Liver (tissue), 9 donors: ENCODE data around the gene NCAPH2. TPM values are rescaled to one million over a fixed set of nuclear protein-coding genes. Genes with fewer than 3 reads are reported as not detected.

Source experiments
- DNase-seq: peaks from one replicate; pipeline ENCODE4 v3.0.0-alpha.2; 2017; ENCODE audit warnings: low spot score
- H3K27ac ChIP-seq, 2 donors: one replicate each; pipeline ENCODE4 v1.7.0; 2013; ENCODE audit warnings: inconsistent platforms in 2 of 2, low read length in 2 of 2, control low read depth in 1 of 2, low read depth in 1 of 2, mild to moderate bottlenecking in 1 of 2
- H3K27me3 ChIP-seq, 4 donors: one replicate each; pipeline versions ENCODE4 v1.6.1 to v1.7.0; 2013; ENCODE audit warnings: low read length in 3 of 4, inconsistent platforms in 1 of 4, mild to moderate bottlenecking in 1 of 4, moderate library complexity in 1 of 4; ENCODE audit not compliant: control insufficient read depth in 4 of 4, insufficient read depth in 4 of 4
- H3K36me3 ChIP-seq, 4 donors: one replicate each; pipeline versions ENCODE4 v1.6.1 to v1.7.0; 2013; ENCODE audit warnings: low read length in 3 of 4, mild to moderate bottlenecking in 3 of 4, low read depth in 1 of 4, moderate library complexity in 1 of 4; ENCODE audit not compliant: control insufficient read depth in 4 of 4, insufficient read depth in 3 of 4
- H3K4me1 ChIP-seq, 4 donors: one replicate each; pipeline versions ENCODE4 v1.6.1 to v1.7.0; 2013; ENCODE audit warnings: low read length in 3 of 4, mild to moderate bottlenecking in 3 of 4, moderate library complexity in 1 of 4; ENCODE audit not compliant: control insufficient read depth in 4 of 4, insufficient read depth in 4 of 4
- H3K4me3 ChIP-seq, 3 donors: one replicate each; pipeline versions ENCODE4 v1.6.1 to v1.7.0; 2013; ENCODE audit warnings: low read length in 3 of 3, control low read depth in 1 of 3, low read depth in 1 of 3, mild to moderate bottlenecking in 1 of 3
- H3K9ac ChIP-seq, 2 donors: one replicate each; pipeline ENCODE4 v1.7.0; 2013; ENCODE audit warnings: low read length in 2 of 2, mild to moderate bottlenecking in 2 of 2, moderate library complexity in 2 of 2, control low read depth in 1 of 2, low read depth in 1 of 2
- H3K9me3 ChIP-seq, 4 donors: one replicate each; pipeline versions ENCODE4 v1.6.1 to v1.7.0; 2013; ENCODE audit warnings: low read length in 3 of 4; ENCODE audit not compliant: control insufficient read depth in 4 of 4
- EGR1 ChIP-seq, 2 donors: IDR thresholded peaks; 2 replicates each; pipeline ENCODE4 v1.6.1; 2016 to 2018; ENCODE audit warnings: antibody characterized with exemption in 2 of 2, low read depth in 2 of 2
- FOXA2 ChIP-seq: IDR thresholded peaks from 2 replicates; pipeline ENCODE4 v1.6.1; 2016; ENCODE audit warnings: antibody characterized with exemption
- GABPA ChIP-seq, 2 donors: IDR thresholded peaks in 1 of 2; conservative IDR thresholded peaks in 1 of 2; 2 replicates each; pipeline ENCODE4 v1.6.1; 2016; ENCODE audit warnings: antibody characterized with exemption in 2 of 2, mild to moderate bottlenecking in 1 of 2, moderate library complexity in 1 of 2
- HNF4A ChIP-seq, 2 donors: conservative IDR thresholded peaks; 2 replicates each; pipeline ENCODE4 v1.6.1; 2016; ENCODE audit warnings: antibody characterized with exemption in 2 of 2, mild to moderate bottlenecking in 2 of 2
- HNF4G ChIP-seq: IDR thresholded peaks from 2 replicates; pipeline ENCODE4 v1.6.1; 2016; ENCODE audit warnings: antibody characterized with exemption
- JUND ChIP-seq, 2 donors: IDR thresholded peaks; 2 replicates each; pipeline ENCODE4 v1.6.1; 2016; ENCODE audit warnings: antibody characterized with exemption in 2 of 2
- MAX ChIP-seq: IDR thresholded peaks from 2 replicates; pipeline ENCODE4 v1.6.1; 2016; ENCODE audit warnings: antibody characterized with exemption
- NR2F2 ChIP-seq: IDR thresholded peaks from 2 replicates; pipeline ENCODE4 v1.6.1; 2016; ENCODE audit warnings: antibody characterized with exemption
- REST ChIP-seq: IDR thresholded peaks from 2 replicates; pipeline ENCODE4 v1.6.1; 2016; ENCODE audit warnings: antibody characterized with exemption, mild to moderate bottlenecking
- RXRA ChIP-seq, 2 donors: IDR thresholded peaks; 2 replicates each; pipeline ENCODE4 v1.6.1; 2017 to 2018; ENCODE audit warnings: antibody characterized with exemption in 2 of 2, mild to moderate bottlenecking in 1 of 2
- SP1 ChIP-seq: IDR thresholded peaks from 2 replicates; pipeline ENCODE4 v1.6.1; 2018; ENCODE audit warnings: antibody characterized with exemption, mild to moderate bottlenecking
- TAF1 ChIP-seq: conservative IDR thresholded peaks from 2 replicates; pipeline ENCODE4 v1.6.1; 2016; ENCODE audit warnings: antibody characterized with exemption, mild to moderate bottlenecking
- YY1 ChIP-seq: IDR thresholded peaks from 2 replicates; pipeline ENCODE4 v1.6.1; 2016; ENCODE audit warnings: antibody characterized with exemption, mild to moderate bottlenecking
- WGBS: extraction: QIAGEN DNeasy Blood & Tissue Kit; methylation state at CpG from one replicate; pipeline ENCODE4 v1.1.7; 2013; 5-methylcytosine and 5-hydroxymethylcytosine counted together
- polyA plus RNA-seq, 2 donors: library from polyadenylated mRNA; stranded (reverse) in 1 of 2; unstranded in 1 of 2; fragments of 200-250 nt in 1 of 2; fragments of >200 nt in 1 of 2; fragmentation: Nextera tagmentation in 1 of 2; extraction: Ambion mirVana in 1 of 2; gene quantifications; one replicate each; pipeline versions ENCODE4 v1.2.1 to v1.2.3, GENCODE V29; 2013 to 2015
- total RNA-seq, 2 donors: library from RNA; depleted of rRNA; stranded (reverse); fragments of >200 nt; gene quantifications; one replicate each; pipeline ENCODE4 v1.2.3, GENCODE V29; 2014
- TF ChIP-seq, protein P1 (sequence below): IDR thresholded peaks from 2 replicates; pipeline ENCODE4 v1.6.1; 2016; ENCODE audit warnings: antibody characterized with exemption
- TF ChIP-seq, protein P2 (sequence below): fragments of 150-350 bp; IDR thresholded peaks from 2 replicates; pipeline ENCODE4 v1.5.1; 2017; ENCODE audit warnings: improper control_type of control experiment, low read depth, low read length; ENCODE audit not compliant: missing input control
- TF ChIP-seq, protein P3 (sequence below): IDR thresholded peaks from 2 replicates; pipeline ENCODE4 v1.6.1; 2016; ENCODE audit warnings: antibody characterized with exemption
- donor health status: healthy.
- donor health status: healthy.
- donor health status: healthy.
- donor health status: healthy.
- donor health status: healthy.

NCAPH2 gene
- total and polyA plus RNA-seq, 4 donors, result 12.0 to 30.8 (median 13.9) TPM

- Histone ChIP-seq H3K36me3 (peaks cover 11 to 56% (median 19%) of the 10 kb centered on the region in 4 donors), H3K27me3 (no peaks in the 10 kb centered on the region), H3K4me1 (peaks cover 6 to 26% (median 14%) of the 10 kb centered on the region in 4 donors), H3K9ac (no peak overlapping the region), H3K4me3 (no peak overlapping the region), H3K27ac (no peak overlapping the region), H3K9me3 (no peaks in the 10 kb centered on the region)
- DNase-seq, result no peak
- TF ChIP-seq SP1, result no peak
- no peak for TF ChIP-seq EGR1 (IDR thresholded peaks at IDR 0.05; ENCODE audit: low read depth in 2 of 2)
- no peak for TF ChIP-seq HNF4G
- TF ChIP-seq JUND (IDR thresholded peaks at IDR 0.05), result no peak
- no peak for TF ChIP-seq YY1
- no peak for TF ChIP-seq TAF1
- no peak for TF ChIP-seq REST
- no peak for TF ChIP-seq GABPA (IDR thresholded peaks at IDR 0.05 in 1 of 2, conservative IDR thresholded peaks at IDR 0.05 in 1 of 2)
- TF ChIP-seq NR2F2, result no peak
- no peak for TF ChIP-seq MAX
- TF ChIP-seq HNF4A (conservative IDR thresholded peaks at IDR 0.05), result no peak
- TF ChIP-seq, protein P1, sequence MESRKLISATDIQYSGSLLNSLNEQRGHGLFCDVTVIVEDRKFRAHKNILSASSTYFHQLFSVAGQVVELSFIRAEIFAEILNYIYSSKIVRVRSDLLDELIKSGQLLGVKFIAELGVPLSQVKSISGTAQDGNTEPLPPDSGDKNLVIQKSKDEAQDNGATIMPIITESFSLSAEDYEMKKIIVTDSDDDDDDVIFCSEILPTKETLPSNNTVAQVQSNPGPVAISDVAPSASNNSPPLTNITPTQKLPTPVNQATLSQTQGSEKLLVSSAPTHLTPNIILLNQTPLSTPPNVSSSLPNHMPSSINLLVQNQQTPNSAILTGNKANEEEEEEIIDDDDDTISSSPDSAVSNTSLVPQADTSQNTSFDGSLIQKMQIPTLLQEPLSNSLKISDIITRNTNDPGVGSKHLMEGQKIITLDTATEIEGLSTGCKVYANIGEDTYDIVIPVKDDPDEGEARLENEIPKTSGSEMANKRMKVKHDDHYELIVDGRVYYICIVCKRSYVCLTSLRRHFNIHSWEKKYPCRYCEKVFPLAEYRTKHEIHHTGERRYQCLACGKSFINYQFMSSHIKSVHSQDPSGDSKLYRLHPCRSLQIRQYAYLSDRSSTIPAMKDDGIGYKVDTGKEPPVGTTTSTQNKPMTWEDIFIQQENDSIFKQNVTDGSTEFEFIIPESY, result no peak
- TF ChIP-seq, protein P2, sequence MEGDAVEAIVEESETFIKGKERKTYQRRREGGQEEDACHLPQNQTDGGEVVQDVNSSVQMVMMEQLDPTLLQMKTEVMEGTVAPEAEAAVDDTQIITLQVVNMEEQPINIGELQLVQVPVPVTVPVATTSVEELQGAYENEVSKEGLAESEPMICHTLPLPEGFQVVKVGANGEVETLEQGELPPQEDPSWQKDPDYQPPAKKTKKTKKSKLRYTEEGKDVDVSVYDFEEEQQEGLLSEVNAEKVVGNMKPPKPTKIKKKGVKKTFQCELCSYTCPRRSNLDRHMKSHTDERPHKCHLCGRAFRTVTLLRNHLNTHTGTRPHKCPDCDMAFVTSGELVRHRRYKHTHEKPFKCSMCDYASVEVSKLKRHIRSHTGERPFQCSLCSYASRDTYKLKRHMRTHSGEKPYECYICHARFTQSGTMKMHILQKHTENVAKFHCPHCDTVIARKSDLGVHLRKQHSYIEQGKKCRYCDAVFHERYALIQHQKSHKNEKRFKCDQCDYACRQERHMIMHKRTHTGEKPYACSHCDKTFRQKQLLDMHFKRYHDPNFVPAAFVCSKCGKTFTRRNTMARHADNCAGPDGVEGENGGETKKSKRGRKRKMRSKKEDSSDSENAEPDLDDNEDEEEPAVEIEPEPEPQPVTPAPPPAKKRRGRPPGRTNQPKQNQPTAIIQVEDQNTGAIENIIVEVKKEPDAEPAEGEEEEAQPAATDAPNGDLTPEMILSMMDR, result no peak
- TF ChIP-seq FOXA2, result no peak
- TF ChIP-seq, protein P3, sequence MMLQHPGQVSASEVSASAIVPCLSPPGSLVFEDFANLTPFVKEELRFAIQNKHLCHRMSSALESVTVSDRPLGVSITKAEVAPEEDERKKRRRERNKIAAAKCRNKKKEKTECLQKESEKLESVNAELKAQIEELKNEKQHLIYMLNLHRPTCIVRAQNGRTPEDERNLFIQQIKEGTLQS, result no peak
- WGBS, result 97% methylated on average over 13 of the region's 13 CpGs
Measured at GRCh38 chr22:50520826-50521453, 12.9 kb downstream of the NCAPH2 start.

- 96% methylated on average over 10 of the region's 10 CpGs for WGBS
- Histone ChIP-seq H3K9me3 (no peaks in the 10 kb centered on the region), H3K4me3 (no peak overlapping the region), H3K36me3 (peaks cover 9 to 54% (median 19%) of the 10 kb centered on the region in 4 donors), H3K4me1 (peaks cover 9 to 30% (median 18%) of the 10 kb centered on the region in 4 donors), H3K27ac (no peak overlapping the region), H3K27me3 (no peaks in the 10 kb centered on the region), H3K9ac (no peak overlapping the region)
- no peak for DNase-seq
- TF ChIP-seq RXRA (IDR thresholded peaks at IDR 0.05) (no peak), MAX (no peak), NR2F2 (no peak), EGR1 (IDR thresholded peaks at IDR 0.05; ENCODE audit: low read depth in 2 of 2) (no peak), GABPA (IDR thresholded peaks at IDR 0.05 in 1 of 2, conservative IDR thresholded peaks at IDR 0.05 in 1 of 2) (no peak), SP1 (no peak), REST (no peak), HNF4G (no peak)
- TF ChIP-seq, protein P1, result no peak
- TF ChIP-seq, protein P3, result no peak
Measured at GRCh38 chr22:50521710-50522109, 13.7 kb downstream of the NCAPH2 start.
